Prostate gland (tissue), 2 donors: ENCODE data around the gene SAXO1. TPM values are rescaled to one million over a fixed set of nuclear protein-coding genes. Genes with fewer than 3 reads are reported as not detected.
"Not testable (repeated sequence)": the region's sequence is repeated elsewhere in the genome, so short reads cannot be mapped to it uniquely, and the experiment has no call there.

Experiments used
- DNase-seq: peaks from one replicate; pipeline ENCODE4 v3.0.0-alpha.2; 2019; ENCODE audit warnings: low spot score
- H3K27ac ChIP-seq, 2 donors: fragments of 200-600 bp; sonication (generic); 2 replicates each; pipeline ENCODE4 v1.5.1; 2017 to 2019
- H3K27me3 ChIP-seq: fragments of 200-600 bp; sonication (generic); replicated peaks from 2 replicates; pipeline ENCODE4 v1.5.1; 2019; ENCODE audit not compliant: insufficient read depth
- H3K36me3 ChIP-seq, 2 donors: fragments of 200-600 bp; sonication (generic); 1 replicate in 1 of 2; 2 replicates in 1 of 2; pipeline versions ENCODE4 v1.5.1 to v1.8.1; 2017 to 2019
- H3K4me1 ChIP-seq: fragments of 200-600 bp; sonication (generic); replicated peaks from 2 replicates; pipeline ENCODE4 v1.5.1; 2019
- H3K4me3 ChIP-seq, 2 donors: fragments of 200-600 bp; sonication (generic); 2 replicates each; pipeline ENCODE4 v1.5.1; 2017 to 2019
- H3K9me3 ChIP-seq: fragments of 200-600 bp; sonication (generic); 2 replicates; pipeline ENCODE4 v1.5.1; 2017
- POLR2A ChIP-seq: fragments of 450-650 bp; IDR thresholded peaks from one replicate; pipeline ENCODE4 v1.6.1; 2016; ENCODE audit warnings: antibody characterized with exemption, mild to moderate bottlenecking
- POLR2AphosphoS5 ChIP-seq: sonication (generic); formaldehyde crosslinking; IDR thresholded peaks from one replicate; pipeline ENCODE4 v1.6.1; 2017; ENCODE audit warnings: antibody characterized with exemption
- WGBS: methylation state at CpG from one replicate; pipeline ENCODE4 v1.1.5; 2018; 5-methylcytosine and 5-hydroxymethylcytosine counted together
- intact Hi-C: fragments of 100-400 bp; cut with DNase I; formaldehyde crosslinking; loops from one replicate; pipeline ENCODE4 v1.14.2; 2022
- total RNA-seq, 2 donors: library from RNA; depleted of rRNA; stranded (reverse); fragments of >200 nt; gene quantifications; one replicate each; pipeline ENCODE4 v1.1.0, GENCODE V29; 2016
- TF ChIP-seq, protein P1 (sequence below), 4 experiments: fragments of 200-600 bp in 2 of 4; fragments of 450-650 bp in 2 of 4; sonication (generic) in 2 of 4; IDR thresholded peaks; 1 replicate in 3 of 4; 2 replicates in 1 of 4; pipeline ENCODE4 v1.5.1; 2016 to 2019; ENCODE audit warnings: antibody characterized with exemption in 4 of 4, mild to moderate bottlenecking in 2 of 4, moderate library complexity in 2 of 4

SAXO1 gene
- total RNA-seq, 2 donors from 2014 or later, result 0.36 to 6.1 TPM

DNA sequence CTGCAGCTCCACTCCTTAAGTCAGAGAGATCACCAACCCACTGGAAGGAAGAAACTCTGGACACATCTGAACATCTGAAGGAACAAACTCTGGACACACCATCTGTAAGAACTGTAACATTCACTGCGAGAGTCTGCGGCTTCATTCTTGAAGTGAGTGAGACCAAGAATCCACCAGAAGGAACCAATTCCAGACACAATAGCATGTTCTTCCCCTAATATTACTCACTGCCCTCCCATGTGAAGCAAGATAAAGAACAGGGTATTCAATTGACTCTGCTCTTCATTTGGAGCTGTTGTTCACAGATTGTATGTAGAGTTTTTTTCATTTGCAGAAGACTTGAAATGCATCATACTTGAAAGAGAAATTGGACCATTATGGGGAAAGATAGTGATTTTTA, 10.8 kb downstream of the SAXO1 start:
- no peak for TF ChIP-seq POLR2AphosphoS5
- TF ChIP-seq POLR2A, result no peak
- TF ChIP-seq, protein P1, sequence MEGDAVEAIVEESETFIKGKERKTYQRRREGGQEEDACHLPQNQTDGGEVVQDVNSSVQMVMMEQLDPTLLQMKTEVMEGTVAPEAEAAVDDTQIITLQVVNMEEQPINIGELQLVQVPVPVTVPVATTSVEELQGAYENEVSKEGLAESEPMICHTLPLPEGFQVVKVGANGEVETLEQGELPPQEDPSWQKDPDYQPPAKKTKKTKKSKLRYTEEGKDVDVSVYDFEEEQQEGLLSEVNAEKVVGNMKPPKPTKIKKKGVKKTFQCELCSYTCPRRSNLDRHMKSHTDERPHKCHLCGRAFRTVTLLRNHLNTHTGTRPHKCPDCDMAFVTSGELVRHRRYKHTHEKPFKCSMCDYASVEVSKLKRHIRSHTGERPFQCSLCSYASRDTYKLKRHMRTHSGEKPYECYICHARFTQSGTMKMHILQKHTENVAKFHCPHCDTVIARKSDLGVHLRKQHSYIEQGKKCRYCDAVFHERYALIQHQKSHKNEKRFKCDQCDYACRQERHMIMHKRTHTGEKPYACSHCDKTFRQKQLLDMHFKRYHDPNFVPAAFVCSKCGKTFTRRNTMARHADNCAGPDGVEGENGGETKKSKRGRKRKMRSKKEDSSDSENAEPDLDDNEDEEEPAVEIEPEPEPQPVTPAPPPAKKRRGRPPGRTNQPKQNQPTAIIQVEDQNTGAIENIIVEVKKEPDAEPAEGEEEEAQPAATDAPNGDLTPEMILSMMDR (IDR thresholded peaks at IDR 0.05), result no peak
- Histone ChIP-seq H3K9me3 (no peaks in the 10 kb centered on the region), H3K27ac (no peak overlapping the region), H3K27me3 (no peaks in the 10 kb centered on the region), H3K4me1 (no peaks in the 10 kb centered on the region), H3K36me3 (no peaks in the 10 kb centered on the region), H3K4me3 (no peak overlapping the region)
- WGBS, result 95% methylated on average over 2 of the region's 2 CpGs
- no peak for DNase-seq
- intact Hi-C loops, result loop anchor here (10.0 kb wide), 2 partner anchors 1207 to 1487 kb away; no protein-coding TSS in a partner anchor

DNA sequence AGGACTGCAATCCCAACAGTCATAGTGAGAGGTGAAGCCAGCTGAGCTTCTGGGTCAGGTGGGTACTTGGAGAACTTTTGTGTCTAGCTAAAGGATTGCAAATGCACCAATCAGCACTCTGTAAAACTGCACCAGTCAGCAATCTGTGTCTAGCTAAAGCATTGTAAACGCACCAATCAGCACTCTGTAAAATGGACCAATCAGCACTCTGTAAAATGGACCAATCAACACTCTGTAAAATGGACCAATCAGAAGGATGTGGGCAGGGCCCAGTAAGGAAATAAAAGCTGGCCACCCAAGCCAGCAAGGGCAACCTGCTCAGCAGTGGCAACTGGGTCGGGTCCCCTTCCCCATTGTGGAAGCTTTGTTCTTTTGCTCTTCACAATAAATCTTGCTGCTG, 11.4 kb downstream of the SAXO1 start:
- H3K4me1 ChIP-seq, H3K36me3 ChIP-seq, H3K9me3 ChIP-seq, H3K27ac ChIP-seq, DNase-seq, H3K4me3 ChIP-seq, H3K27me3 ChIP-seq: not testable (repeated sequence)
- intact Hi-C loops, result loop anchor here (10.0 kb wide), 2 partner anchors 1207 to 1487 kb away; no protein-coding TSS in a partner anchor
- WGBS, result 83% methylated on average over 2 of the region's 2 CpGs

DNA sequence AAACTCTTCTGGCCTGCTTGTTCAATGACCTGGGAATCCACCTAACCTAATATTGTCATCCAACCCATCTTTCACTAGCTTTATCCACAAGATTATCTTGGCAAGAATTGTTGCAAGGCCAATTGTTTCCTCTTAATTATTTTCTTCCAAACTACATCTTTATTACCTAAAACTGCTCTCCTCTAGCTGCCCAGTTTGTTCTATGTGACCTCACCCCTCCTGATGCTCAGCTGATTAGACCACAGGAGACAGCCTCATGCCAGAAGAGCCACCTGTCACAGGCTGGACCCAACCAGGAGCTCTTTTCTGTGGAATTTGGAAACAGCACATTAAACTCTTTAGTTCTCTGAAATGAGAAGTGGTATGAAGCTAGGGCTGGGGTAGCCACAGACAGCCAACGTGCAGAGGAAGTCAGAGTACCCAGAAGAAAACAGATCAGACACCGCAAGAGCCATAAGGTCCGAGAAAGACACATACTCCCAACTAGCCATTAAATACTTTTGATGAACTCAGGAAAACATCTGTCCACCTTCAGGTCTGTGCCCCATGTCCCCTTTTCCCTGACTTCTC, 12.0 kb downstream of the SAXO1 start:
- H3K9me3 ChIP-seq, result no peaks in the 10 kb centered on the region
- intact Hi-C loops, result loop anchor here (10.0 kb wide), 2 partner anchors 1206 to 1486 kb away; no protein-coding TSS in a partner anchor
- no peak for TF ChIP-seq POLR2A
- TF ChIP-seq, protein P1 (IDR thresholded peaks at IDR 0.05), result no peak
- no peak for TF ChIP-seq POLR2AphosphoS5
- H3K27ac ChIP-seq, result no peak overlapping the region
- no peaks in the 10 kb centered on the region for H3K27me3 ChIP-seq
- 83% methylated on average over 3 of the region's 3 CpGs for WGBS
- DNase-seq, result no peak
- no peaks in the 10 kb centered on the region for H3K4me1 ChIP-seq
- no peaks in the 10 kb centered on the region for H3K36me3 ChIP-seq
- no peak overlapping the region for H3K4me3 ChIP-seq

DNA sequence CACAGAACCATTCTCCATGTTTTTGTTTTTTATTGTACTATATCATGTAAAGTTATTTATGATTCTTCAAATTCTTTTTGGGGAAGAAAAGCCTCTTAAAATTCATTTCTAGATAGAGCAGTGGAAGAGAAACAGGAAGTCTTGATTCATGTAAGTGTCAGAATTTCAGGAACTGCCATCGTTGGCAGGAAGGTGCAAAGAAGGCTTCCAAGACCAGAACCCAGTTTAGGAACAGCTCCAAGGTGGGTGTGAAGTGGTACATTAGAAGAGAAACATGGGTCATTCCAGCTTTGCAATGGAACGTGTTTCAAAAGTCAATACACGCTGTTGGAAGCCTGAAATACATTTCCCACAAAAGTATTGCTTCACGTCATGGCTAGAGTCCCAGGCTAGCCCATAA, 14.8 kb downstream of the SAXO1 start:
- 63% methylated on average over 4 of the region's 4 CpGs for WGBS
- Histone ChIP-seq H3K4me1 (no peaks in the 10 kb centered on the region), H3K27me3 (no peaks in the 10 kb centered on the region), H3K9me3 (no peaks in the 10 kb centered on the region), H3K4me3 (no peak overlapping the region), H3K27ac (no peak overlapping the region), H3K36me3 (no peaks in the 10 kb centered on the region)
- TF ChIP-seq, protein P1 (IDR thresholded peaks at IDR 0.05), result no peak
- no peak for TF ChIP-seq POLR2AphosphoS5
- no peak for TF ChIP-seq POLR2A
- no peak for DNase-seq
- intact Hi-C loops, result no loop called here

DNA sequence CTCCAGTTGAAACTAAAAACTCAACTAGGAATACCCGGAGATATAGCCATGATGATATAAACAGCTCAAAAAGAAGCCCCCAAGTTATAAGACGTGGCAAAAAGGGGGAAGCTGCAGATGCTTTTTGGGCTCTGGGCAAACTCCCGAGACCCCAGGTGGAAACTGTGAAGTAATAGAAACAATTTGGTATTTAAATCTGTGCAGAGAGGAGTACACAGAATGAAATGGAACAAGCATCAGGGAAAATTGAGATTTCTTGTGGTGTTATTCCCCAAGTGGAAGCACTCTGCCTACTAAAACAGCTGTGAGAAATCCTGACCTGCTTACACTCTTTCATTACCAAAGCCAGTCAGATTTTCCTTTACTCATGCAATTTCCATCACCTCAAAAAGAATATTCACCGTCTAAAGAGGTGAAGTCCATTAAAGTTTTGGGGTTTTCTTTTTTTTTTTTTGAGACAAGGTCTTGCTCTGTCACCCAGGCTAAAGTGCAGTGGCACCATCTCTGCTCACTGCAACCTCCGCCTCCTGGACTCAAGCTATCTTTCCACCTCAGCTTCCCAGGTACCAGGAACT, 23.5 kb downstream of the SAXO1 start:
- WGBS, result 76% methylated on average over 5 of the region's 5 CpGs
- Histone ChIP-seq H3K27me3 (no peaks in the 10 kb centered on the region), H3K9me3 (no peaks in the 10 kb centered on the region), H3K36me3 (no peaks in the 10 kb centered on the region), H3K27ac (no peak overlapping the region), H3K4me1 (no peaks in the 10 kb centered on the region), H3K4me3 (no peak overlapping the region)
- no peak for DNase-seq
- intact Hi-C loops, result no loop called here
- TF ChIP-seq, protein P1 (IDR thresholded peaks at IDR 0.05), result no peak
- TF ChIP-seq POLR2A, result no peak
- no peak for TF ChIP-seq POLR2AphosphoS5
